HTR-8/SVneo (cell line): ENCODE measurements around the gene C1QTNF7.

Experiments used
- DNase-seq: peaks from one replicate; pipeline ENCODE4 v3.0.0; 2011; ENCODE audit warnings: low spot score, mixed read lengths; ENCODE audit not compliant: insufficient read length
- FAIRE-seq: peaks from 2 replicates; lab custom pipeline; 2011; peaks lifted over from hg19 to GRCh38; lab: Jason Lieb, UNC

The C1QTNF7 gene

GRCh38 chr4:15413010-15413622 lies 14.7 kb upstream of the C1QTNF7 start:
- DNase-seq = no peak
- FAIRE-seq = no peak

DNA sequence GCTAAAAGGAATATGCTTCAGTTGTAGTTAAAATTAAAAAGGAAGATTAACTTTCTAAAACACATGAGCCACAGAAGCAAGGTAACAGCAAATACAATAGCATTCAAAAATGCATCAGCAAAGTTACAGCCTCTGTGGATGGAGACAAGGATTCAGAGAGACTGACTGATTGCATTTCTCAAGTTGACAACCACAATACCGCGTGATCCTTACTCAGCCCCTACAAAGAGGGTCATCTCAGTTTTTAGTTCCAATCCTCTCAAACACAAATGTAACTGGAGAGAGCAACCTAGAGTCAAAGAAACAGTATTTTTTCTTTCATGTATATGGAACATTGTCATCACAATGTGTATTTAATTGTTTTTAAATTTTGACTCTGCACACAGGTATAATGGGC lies 14.2 kb upstream of the C1QTNF7 start:
- DNase-seq = no peak
- FAIRE-seq = no peak

DNA sequence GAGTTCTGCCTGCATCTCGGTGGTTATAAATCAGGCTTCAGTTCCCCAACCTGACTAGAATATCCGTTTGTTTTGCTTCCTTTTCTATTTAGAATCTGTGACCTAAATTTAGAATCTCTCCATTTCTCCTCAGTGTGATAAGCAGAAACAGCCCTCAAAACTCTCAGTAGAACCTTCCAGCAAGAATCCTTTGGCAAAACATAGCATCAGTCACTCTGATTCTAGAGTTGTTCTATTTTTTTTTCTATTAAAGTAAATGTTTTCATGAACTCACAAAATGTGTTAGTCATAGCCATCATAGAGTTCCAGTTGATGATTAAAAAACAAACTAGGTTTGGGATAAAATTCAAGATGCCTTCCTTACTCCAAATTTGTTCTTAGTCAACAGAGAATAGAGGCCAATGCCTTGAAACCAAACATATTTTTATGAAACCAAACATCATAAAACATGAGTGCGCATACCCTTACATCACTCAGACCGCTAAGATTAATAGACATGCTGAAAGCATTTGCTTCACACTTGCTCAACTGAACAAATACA lies 13.2 kb upstream of the C1QTNF7 start:
- no peak for DNase-seq
- FAIRE-seq = no peak

DNA sequence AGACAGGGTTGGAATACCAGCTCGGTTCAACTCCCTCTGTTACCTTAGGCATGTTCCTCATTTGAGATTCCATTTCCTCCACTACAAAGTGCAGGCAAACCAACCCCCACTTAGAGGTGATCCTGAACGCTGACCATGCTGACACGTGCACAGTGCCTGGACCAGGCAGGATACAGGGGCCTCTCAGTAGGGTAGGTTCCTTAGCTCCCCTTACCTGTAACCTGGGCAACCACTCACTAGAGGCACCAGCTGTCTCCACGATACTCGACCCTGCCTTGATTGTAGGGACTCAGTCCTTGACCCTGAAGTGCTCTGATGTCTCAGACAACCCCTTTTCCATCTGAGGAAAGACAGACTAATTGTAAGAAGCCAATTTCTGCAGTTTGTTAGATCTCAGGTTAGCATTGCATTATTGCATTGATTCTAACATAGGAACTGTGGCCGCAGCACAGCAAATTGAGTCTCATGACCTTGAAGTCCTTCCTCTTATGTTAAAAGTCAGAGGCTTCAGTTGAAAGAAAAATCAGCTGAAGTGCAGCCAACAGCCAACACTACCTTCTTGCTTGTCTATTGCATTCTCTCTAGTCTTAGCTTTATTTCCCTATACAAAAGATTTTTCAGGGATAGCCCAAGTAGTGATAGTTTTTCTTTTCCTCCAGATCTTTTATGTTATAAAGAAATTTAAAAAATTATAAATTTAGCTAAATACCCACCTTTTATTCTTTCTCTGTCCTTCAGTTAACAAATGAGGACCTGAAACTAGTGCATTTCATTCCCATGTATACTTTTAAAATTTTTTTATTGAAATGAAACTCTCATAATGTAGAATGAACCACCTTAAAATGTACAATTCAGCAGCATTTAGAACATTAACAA lies 11.2 kb upstream of the C1QTNF7 start:
- no peak for FAIRE-seq
- DNase-seq = no peak

- no peak for DNase-seq
- no peak for FAIRE-seq
Measured at GRCh38 chr4:15417233-15417660, 10.6 kb upstream of the C1QTNF7 start.

- FAIRE-seq = no peak
- DNase-seq = no peak
Measured at GRCh38 chr4:15418956-15419355, 8.9 kb upstream of the C1QTNF7 start.

GRCh38 chr4:15420642-15421041 lies 7.2 kb upstream of the C1QTNF7 start:
- DNase-seq (no peak), FAIRE-seq (no peak)

- no peak for FAIRE-seq
- no peak for DNase-seq
Measured at GRCh38 chr4:15423285-15423711, 4.5 kb upstream of the C1QTNF7 start.

- FAIRE-seq = no peak
Measured at GRCh38 chr4:15425520-15425919, 2.3 kb upstream of the C1QTNF7 start.

GRCh38 chr4:15427161-15427560 lies 672 bp upstream of the C1QTNF7 start:
- no peak for FAIRE-seq
- no peak for DNase-seq

More at GRCh38 chr4:15425520-15425919, 2.3 kb upstream of the C1QTNF7 start:
- DNase-seq = no peak

DNA sequence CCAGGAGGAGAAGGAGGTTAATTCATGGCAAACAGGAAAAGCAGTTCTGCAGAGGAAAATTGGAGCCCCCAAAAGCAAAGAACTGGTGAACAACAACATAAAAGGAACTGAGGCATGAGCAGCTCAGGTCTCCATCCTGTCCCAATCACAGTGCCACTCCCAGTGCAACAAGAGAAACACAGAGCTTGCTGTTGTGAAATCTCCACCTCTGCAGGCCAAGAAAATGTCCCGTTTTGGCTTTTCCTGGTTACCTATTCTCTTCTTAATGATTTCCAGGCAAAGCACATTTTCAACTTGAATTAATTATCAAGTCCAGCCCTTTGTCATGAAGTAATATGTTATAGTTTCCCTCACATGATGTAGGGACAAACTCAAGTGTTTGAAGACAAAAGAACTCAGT lies 778 bp downstream of the C1QTNF7 start:
- FAIRE-seq (no peak), DNase-seq (no peak)

- no peak for FAIRE-seq
- DNase-seq = no peak
Measured at GRCh38 chr4:15434091-15434490, 6.3 kb downstream of the C1QTNF7 start.

- no peak for FAIRE-seq
- no peak for DNase-seq
Measured at GRCh38 chr4:15434676-15435075, 6.8 kb downstream of the C1QTNF7 start.

GRCh38 chr4:15436513-15436912 lies 8.7 kb downstream of the C1QTNF7 start:
- peak; percentile 12 for DNase-seq
- no peak for FAIRE-seq

DNA sequence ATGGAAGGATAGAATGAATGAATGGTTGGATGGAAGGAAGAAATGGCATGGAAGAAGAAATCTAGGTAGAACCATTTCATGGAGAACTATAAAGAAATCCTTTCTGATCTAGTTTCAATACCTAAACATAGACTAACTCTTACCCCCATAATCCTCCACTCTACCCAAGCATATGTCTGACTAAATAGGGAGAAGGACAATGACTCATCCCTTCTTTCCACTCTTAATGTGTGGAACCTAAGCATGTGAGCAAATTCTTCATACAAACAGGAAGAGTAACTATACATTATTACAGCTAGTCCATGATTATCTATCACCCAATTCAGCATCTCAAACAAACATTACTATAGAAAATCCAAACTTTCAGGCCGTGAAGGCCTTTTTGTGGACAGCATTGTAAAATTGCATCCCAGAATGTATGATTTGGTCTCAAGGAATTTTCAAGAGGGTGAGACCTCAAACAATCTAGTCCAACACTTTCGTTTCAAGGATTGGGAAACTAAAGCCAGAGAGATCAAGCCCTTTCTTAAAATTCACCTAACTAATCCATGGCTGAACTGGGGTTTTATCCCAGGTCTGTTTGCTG lies 11.2 kb downstream of the C1QTNF7 start:
- DNase-seq (no peak), FAIRE-seq (no peak)

- FAIRE-seq (no peak), DNase-seq (no peak)
Measured at GRCh38 chr4:15443371-15444160, 15.7 kb downstream of the C1QTNF7 start.

DNA sequence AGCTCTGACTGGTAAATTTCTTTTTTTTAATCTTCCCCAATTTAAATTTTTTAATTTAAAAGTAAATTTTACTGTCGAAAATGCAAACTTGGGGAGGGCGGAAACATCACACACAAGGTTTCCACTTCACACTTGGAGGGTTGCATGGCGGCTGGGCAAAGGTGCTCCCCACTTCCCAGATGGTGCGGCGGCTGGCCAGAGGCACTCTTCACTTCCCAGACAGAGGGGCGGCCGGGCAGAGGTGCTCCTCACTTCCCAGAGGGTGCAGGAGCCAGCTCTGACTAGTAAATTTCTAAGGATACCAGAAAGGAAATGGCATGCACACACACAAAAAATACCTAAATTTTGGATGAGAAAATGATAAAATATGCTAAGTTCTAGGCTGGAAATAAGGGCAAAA lies 16.4 kb downstream of the C1QTNF7 start:
- no peak for FAIRE-seq

GRCh38 chr4:15444879-15445547 lies 17.2 kb downstream of the C1QTNF7 start:
- FAIRE-seq = peak; percentile 42
- DNase-seq = no peak

More for the DNA sequence above, 16.4 kb downstream of the C1QTNF7 start:
- DNase-seq = no peak

- DNase-seq (no peak), FAIRE-seq (no peak)
Measured at GRCh38 chr4:15451181-15451865, 23.5 kb downstream of the C1QTNF7 start.
